ENCODE results near the gene LAMB4. TPM values are rescaled to one million over a fixed set of nuclear protein-coding genes. Genes with fewer than 3 reads are reported as not detected.

Gene LAMB4
- total RNA-seq, 1 experiment from 2014 or later = not detected

- no peaks in the 10 kb centered on the region for H3K9me2 ChIP-seq (replicated peaks; ENCODE audit: insufficient read depth, low read length)
- H2AFZ ChIP-seq (ENCODE audit: low read length) = no peak overlapping the region
- no peak overlapping the region for H3K4me2 ChIP-seq (ENCODE audit: low read depth, low read length, poor library complexity, severe bottlenecking)
- H3K79me2 ChIP-seq (ENCODE audit: low read length) = no peaks in the 10 kb centered on the region
- H3K9me3 ChIP-seq (ENCODE audit: low read length) = no peaks in the 10 kb centered on the region
- no peak overlapping the region for H3K27ac ChIP-seq (ENCODE audit: low read length)
- H3K4me1 ChIP-seq (ENCODE audit: low read length) = no peaks in the 10 kb centered on the region
- no peaks in the 10 kb centered on the region for H3K36me3 ChIP-seq (ENCODE audit: insufficient read depth, low read length)
- no peaks in the 10 kb centered on the region for H3K27me3 ChIP-seq (ENCODE audit: low read length)
- peak; percentile 51 for DNase-seq
- no peak overlapping the region for H3K4me3 ChIP-seq (ENCODE audit: low read length)
- no peaks in the 10 kb centered on the region for H4K20me1 ChIP-seq (ENCODE audit: insufficient read depth, low read depth, low read length)
- H3K9ac ChIP-seq (ENCODE audit: low read length) = no peak overlapping the region
Observed at GRCh38 chr7:108016841-108017775, 113.1 kb downstream of the LAMB4 start.

DNA sequence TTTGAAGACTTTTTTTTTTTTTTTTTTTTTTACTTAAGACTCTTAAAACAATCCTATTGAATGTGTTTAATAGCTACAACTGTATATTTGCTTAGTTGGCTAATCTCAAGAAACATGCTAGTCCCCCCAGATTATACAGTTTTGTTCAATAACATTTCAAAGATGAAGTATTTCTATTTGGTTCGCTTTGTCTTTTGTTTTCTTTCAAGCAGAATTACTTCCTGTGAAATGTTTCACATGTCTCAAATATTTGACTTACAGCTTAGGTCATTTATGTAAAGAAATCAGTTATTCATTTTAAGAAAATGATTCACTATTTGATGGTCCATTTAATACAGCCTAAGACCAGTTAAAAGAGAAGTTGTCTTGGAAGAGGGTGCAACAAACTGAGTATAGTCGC is 114.4 kb downstream of the LAMB4 start:
- Histone ChIP-seq H3K4me2 (ENCODE audit: low read depth, low read length, poor library complexity, severe bottlenecking) (no peak overlapping the region), H3K9ac (ENCODE audit: low read length) (no peak overlapping the region), H3K4me3 (ENCODE audit: low read length) (no peak overlapping the region), H3K9me3 (ENCODE audit: low read length) (no peaks in the 10 kb centered on the region), H3K4me1 (ENCODE audit: low read length) (no peaks in the 10 kb centered on the region), H3K79me2 (ENCODE audit: low read length) (no peaks in the 10 kb centered on the region), H3K27ac (ENCODE audit: low read length) (no peak overlapping the region), H3K27me3 (ENCODE audit: low read length) (no peaks in the 10 kb centered on the region), H3K36me3 (ENCODE audit: insufficient read depth, low read length) (no peaks in the 10 kb centered on the region), H3K9me2 (replicated peaks; ENCODE audit: insufficient read depth, low read length) (no peaks in the 10 kb centered on the region), H2AFZ (ENCODE audit: low read length) (no peak overlapping the region), H4K20me1 (ENCODE audit: insufficient read depth, low read depth, low read length) (no peaks in the 10 kb centered on the region)
- no peak for DNase-seq

- H3K79me2 ChIP-seq (ENCODE audit: low read length) = no peaks in the 10 kb centered on the region
- no peak overlapping the region for H3K27ac ChIP-seq (ENCODE audit: low read length)
- no peak overlapping the region for H2AFZ ChIP-seq (ENCODE audit: low read length)
- no peaks in the 10 kb centered on the region for H3K27me3 ChIP-seq (ENCODE audit: low read length)
- no peak overlapping the region for H3K4me2 ChIP-seq (ENCODE audit: low read depth, low read length, poor library complexity, severe bottlenecking)
- no peaks in the 10 kb centered on the region for H3K9me2 ChIP-seq (replicated peaks; ENCODE audit: insufficient read depth, low read length)
- no peaks in the 10 kb centered on the region for H3K9me3 ChIP-seq (ENCODE audit: low read length)
- no peaks in the 10 kb centered on the region for H3K4me1 ChIP-seq (ENCODE audit: low read length)
- no peaks in the 10 kb centered on the region for H4K20me1 ChIP-seq (ENCODE audit: insufficient read depth, low read depth, low read length)
- DNase-seq = no peak
- H3K4me3 ChIP-seq (ENCODE audit: low read length) = no peak overlapping the region
- H3K36me3 ChIP-seq (ENCODE audit: insufficient read depth, low read length) = no peaks in the 10 kb centered on the region
- H3K9ac ChIP-seq (ENCODE audit: low read length) = no peak overlapping the region
Observed at GRCh38 chr7:108014747-108015682, 115.1 kb downstream of the LAMB4 start.

- Histone ChIP-seq H3K9me3 (ENCODE audit: low read length) (no peaks in the 10 kb centered on the region), H2AFZ (ENCODE audit: low read length) (no peak overlapping the region)
Observed at GRCh38 chr7:108014215-108014614, 115.9 kb downstream of the LAMB4 start.

GRCh38 chr7:108012499-108013430 is 117.4 kb downstream of the LAMB4 start:
- Histone ChIP-seq H3K9me2 (replicated peaks; ENCODE audit: insufficient read depth, low read length) (no peaks in the 10 kb centered on the region), H3K4me1 (ENCODE audit: low read length) (no peaks in the 10 kb centered on the region), H2AFZ (ENCODE audit: low read length) (no peak overlapping the region), H3K36me3 (ENCODE audit: insufficient read depth, low read length) (no peaks in the 10 kb centered on the region), H3K4me3 (ENCODE audit: low read length) (no peak overlapping the region), H3K4me2 (ENCODE audit: low read depth, low read length, poor library complexity, severe bottlenecking) (no peak overlapping the region), H3K9ac (ENCODE audit: low read length) (no peak overlapping the region), H3K27me3 (ENCODE audit: low read length) (0 out of 2 replicates have a peak, but pooled peaks cover 2% of the 10 kb centered on the region), H3K9me3 (ENCODE audit: low read length) (no peaks in the 10 kb centered on the region), H3K79me2 (ENCODE audit: low read length) (no peaks in the 10 kb centered on the region), H3K27ac (ENCODE audit: low read length) (no peak overlapping the region), H4K20me1 (ENCODE audit: insufficient read depth, low read depth, low read length) (no peaks in the 10 kb centered on the region)
- no peak for DNase-seq

More at GRCh38 chr7:108014215-108014614, 115.9 kb downstream of the LAMB4 start:
- DNase-seq = no peak
- H4K20me1 ChIP-seq (ENCODE audit: insufficient read depth, low read depth, low read length) = no peaks in the 10 kb centered on the region
- no peaks in the 10 kb centered on the region for H3K79me2 ChIP-seq (ENCODE audit: low read length)
- no peaks in the 10 kb centered on the region for H3K27me3 ChIP-seq (ENCODE audit: low read length)
- no peak overlapping the region for H3K4me3 ChIP-seq (ENCODE audit: low read length)
- H3K27ac ChIP-seq (ENCODE audit: low read length) = no peak overlapping the region
- H3K4me1 ChIP-seq (ENCODE audit: low read length) = no peaks in the 10 kb centered on the region
- H3K36me3 ChIP-seq (ENCODE audit: insufficient read depth, low read length) = no peaks in the 10 kb centered on the region
- H3K9ac ChIP-seq (ENCODE audit: low read length) = no peak overlapping the region
- no peak overlapping the region for H3K4me2 ChIP-seq (ENCODE audit: low read depth, low read length, poor library complexity, severe bottlenecking)
- no peaks in the 10 kb centered on the region for H3K9me2 ChIP-seq (replicated peaks; ENCODE audit: insufficient read depth, low read length)

GRCh38 chr7:108010377-108010776 is 119.8 kb downstream of the LAMB4 start:
- H3K4me2 ChIP-seq (ENCODE audit: low read depth, low read length, poor library complexity, severe bottlenecking) = no peak overlapping the region
- no peaks in the 10 kb centered on the region for H3K36me3 ChIP-seq (ENCODE audit: insufficient read depth, low read length)
- H4K20me1 ChIP-seq (ENCODE audit: insufficient read depth, low read depth, low read length) = no peaks in the 10 kb centered on the region
- H3K27ac ChIP-seq (ENCODE audit: low read length) = no peak overlapping the region
- no peak overlapping the region for H2AFZ ChIP-seq (ENCODE audit: low read length)
- H3K9me2 ChIP-seq (replicated peaks; ENCODE audit: insufficient read depth, low read length) = no peaks in the 10 kb centered on the region
- no peak for DNase-seq
- no peaks in the 10 kb centered on the region for H3K4me1 ChIP-seq (ENCODE audit: low read length)
- H3K9ac ChIP-seq (ENCODE audit: low read length) = no peak overlapping the region
- no peaks in the 10 kb centered on the region for H3K9me3 ChIP-seq (ENCODE audit: low read length)
- H3K79me2 ChIP-seq (ENCODE audit: low read length) = no peaks in the 10 kb centered on the region
- H3K4me3 ChIP-seq (ENCODE audit: low read length) = no peak overlapping the region
- 0 out of 2 replicates have a peak, but pooled peaks cover 3% of the 10 kb centered on the region for H3K27me3 ChIP-seq (ENCODE audit: low read length)

DNA sequence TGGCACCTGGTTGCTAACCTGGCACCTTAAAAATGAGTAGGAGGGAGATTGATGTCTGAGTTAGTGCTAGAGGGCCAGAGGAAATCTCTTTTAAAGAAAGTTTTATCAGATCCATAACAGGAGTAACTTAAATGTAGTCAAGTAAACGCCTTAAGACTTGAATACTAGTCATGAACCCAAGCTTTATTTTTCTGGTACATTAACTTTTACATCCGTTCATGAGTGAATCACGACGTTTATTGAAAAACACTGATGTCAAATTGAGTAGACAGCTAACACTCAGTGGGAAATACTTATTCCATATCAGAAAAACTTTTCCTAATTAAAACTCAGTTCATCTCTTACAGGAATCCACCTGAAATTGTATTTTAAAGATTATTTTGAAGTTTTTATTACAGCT is 120.3 kb downstream of the LAMB4 start:
- Histone ChIP-seq H3K9me3 (ENCODE audit: low read length) (no peaks in the 10 kb centered on the region), H2AFZ (ENCODE audit: low read length) (no peak overlapping the region), H3K27ac (ENCODE audit: low read length) (no peak overlapping the region), H4K20me1 (ENCODE audit: insufficient read depth, low read depth, low read length) (no peaks in the 10 kb centered on the region), H3K79me2 (ENCODE audit: low read length) (no peaks in the 10 kb centered on the region), H3K27me3 (ENCODE audit: low read length) (0 out of 2 replicates have a peak, but pooled peaks cover 3% of the 10 kb centered on the region), H3K9me2 (replicated peaks; ENCODE audit: insufficient read depth, low read length) (no peaks in the 10 kb centered on the region), H3K9ac (ENCODE audit: low read length) (no peak overlapping the region), H3K36me3 (ENCODE audit: insufficient read depth, low read length) (no peaks in the 10 kb centered on the region), H3K4me2 (ENCODE audit: low read depth, low read length, poor library complexity, severe bottlenecking) (no peak overlapping the region), H3K4me1 (ENCODE audit: low read length) (no peaks in the 10 kb centered on the region), H3K4me3 (ENCODE audit: low read length) (no peak overlapping the region)
- DNase-seq = no peak
